Esophagus (tissue), 2 donors: ENCODE measurements around the gene FOXP1. TPM values are rescaled to one million over a fixed set of nuclear protein-coding genes. Genes with fewer than 3 reads are reported as not detected.

ENCODE experiments used
- H3K27ac ChIP-seq, 2 donors: one replicate each; pipeline ENCODE4 v1.5.1; 2013; ENCODE audit warnings: low read depth in 2 of 2, mild to moderate bottlenecking in 2 of 2, inconsistent platforms in 1 of 2, low read length in 1 of 2, moderate library complexity in 1 of 2
- H3K27me3 ChIP-seq, 2 donors: one replicate each; pipeline ENCODE4 v1.6.1; 2013; ENCODE audit warnings: low read length in 2 of 2, control low read depth in 1 of 2, mild to moderate bottlenecking in 1 of 2; ENCODE audit not compliant: insufficient read depth in 2 of 2, control insufficient read depth in 1 of 2
- H3K36me3 ChIP-seq, 2 donors: one replicate each; pipeline ENCODE4 v1.6.1; 2013; ENCODE audit warnings: low read length in 1 of 2; ENCODE audit not compliant: control insufficient read depth in 2 of 2, insufficient read depth in 2 of 2
- H3K4me1 ChIP-seq, 2 donors: one replicate each; pipeline ENCODE4 v1.6.1; 2013; ENCODE audit warnings: low read length in 1 of 2; ENCODE audit not compliant: control insufficient read depth in 2 of 2, insufficient read depth in 2 of 2
- H3K4me3 ChIP-seq, 2 donors: one replicate each; pipeline ENCODE4 v1.5.1; 2013; ENCODE audit warnings: low read length in 2 of 2, mild to moderate bottlenecking in 2 of 2, low read depth in 1 of 2, moderate library complexity in 1 of 2
- H3K9me3 ChIP-seq, 2 donors: one replicate each; pipeline ENCODE4 v1.6.1; 2013; ENCODE audit warnings: mild to moderate bottlenecking in 2 of 2, low read depth in 1 of 2, low read length in 1 of 2, moderate library complexity in 1 of 2; ENCODE audit not compliant: control insufficient read depth in 2 of 2, insufficient read depth in 1 of 2
- WGBS, 2 donors: extraction: QIAGEN DNeasy Blood & Tissue Kit; methylation state at CpG; one replicate each; pipeline ENCODE4 v1.1.7; 2013; 5-methylcytosine and 5-hydroxymethylcytosine counted together
- polyA plus RNA-seq, 2 donors: library from polyadenylated mRNA; stranded (reverse); fragments of 200-250 nt; gene quantifications; one replicate each; pipeline ENCODE4 v1.2.3, GENCODE V29; 2013
- donor health status: healthy with polysubstance abuse.
- donor health status: Bipolar disorder and iron deficiency.

The FOXP1 gene
- polyA plus RNA-seq, 2 donors = 10.7 to 20.4 TPM

DNA sequence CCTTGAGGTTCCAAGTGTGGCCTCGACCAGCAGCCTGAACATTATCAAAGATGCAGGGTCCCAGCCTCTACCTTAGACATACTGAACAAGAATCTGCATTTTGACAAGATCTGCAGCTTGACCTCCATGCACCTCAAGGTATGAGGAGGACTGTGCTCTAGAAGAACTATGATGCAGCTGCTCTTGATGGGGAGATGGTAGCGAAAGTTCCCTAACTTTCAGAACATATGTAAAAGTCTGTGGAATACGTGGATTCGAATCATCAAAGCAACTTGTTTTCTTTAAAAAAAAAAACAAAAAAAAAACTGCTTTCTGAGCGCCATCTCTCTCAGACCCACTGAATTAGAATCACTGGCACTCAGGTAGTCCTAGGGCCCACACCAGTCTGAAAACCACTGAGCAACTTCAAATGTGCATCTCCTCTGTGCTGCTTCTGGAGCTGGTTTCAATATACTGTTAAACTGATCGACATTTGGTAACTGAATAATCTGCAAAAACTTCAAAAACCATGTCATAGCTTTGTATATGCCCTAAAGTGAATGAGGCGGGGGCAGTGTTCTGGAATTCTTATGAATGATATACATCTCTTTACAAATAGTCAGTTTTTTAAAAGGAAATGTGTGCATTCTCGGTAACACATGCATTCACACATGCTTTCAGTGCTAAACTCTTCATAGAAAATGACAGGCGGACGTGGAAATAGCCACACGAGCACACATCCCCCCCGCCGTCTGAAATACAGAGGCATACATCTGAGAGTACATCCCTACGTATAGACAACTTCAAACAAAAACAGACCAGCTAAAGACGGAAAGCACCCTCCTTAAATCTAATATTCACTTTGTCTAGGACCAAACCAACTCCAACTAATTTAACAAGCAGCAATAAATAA is 128.8 kb downstream of the FOXP1 start:
- Histone ChIP-seq H3K4me3 (no peak overlapping the region), H3K36me3 (no peaks in the 10 kb centered on the region), H3K27ac (no peak overlapping the region), H3K9me3 (no peaks in the 10 kb centered on the region), H3K27me3 (no peaks in the 10 kb centered on the region), H3K4me1 (no peaks in the 10 kb centered on the region)
- 81 to 87% methylated on average over 15 of the region's 15 CpGs for WGBS, 2 donors

DNA sequence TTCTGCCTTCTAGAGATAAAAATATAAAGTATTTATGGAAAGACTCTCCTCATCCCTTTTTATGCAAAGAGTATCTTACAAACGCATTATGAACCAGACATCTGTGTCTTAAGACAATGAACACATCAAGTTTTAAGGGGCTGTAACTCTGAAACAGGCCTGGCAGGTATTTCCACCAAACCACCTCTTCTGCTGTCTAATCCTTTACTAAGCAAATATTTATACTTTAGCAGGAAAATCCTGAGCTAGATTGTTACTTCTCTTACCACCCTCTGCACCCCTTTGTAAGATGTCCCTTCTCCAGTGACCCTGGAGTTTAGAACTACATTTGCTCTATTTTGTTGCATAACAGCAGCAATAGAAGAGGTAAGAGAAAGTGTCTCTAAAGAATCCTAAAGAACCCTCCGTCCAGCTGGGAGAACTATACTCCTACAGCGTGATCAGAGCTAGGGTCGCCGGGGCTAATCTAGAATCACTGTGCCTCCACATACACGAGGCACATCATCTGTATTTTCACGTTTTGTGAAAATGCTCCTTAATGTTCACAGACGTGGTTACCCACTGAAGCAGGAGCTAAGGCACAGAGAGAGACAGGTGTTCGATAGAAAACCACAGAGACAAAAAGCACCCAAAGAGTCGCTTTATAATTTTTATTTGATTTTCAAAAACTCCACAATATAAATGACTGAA is 129.6 kb downstream of the FOXP1 start:
- WGBS, 2 donors = 73 to 78% methylated on average over 10 of the region's 10 CpGs

DNA sequence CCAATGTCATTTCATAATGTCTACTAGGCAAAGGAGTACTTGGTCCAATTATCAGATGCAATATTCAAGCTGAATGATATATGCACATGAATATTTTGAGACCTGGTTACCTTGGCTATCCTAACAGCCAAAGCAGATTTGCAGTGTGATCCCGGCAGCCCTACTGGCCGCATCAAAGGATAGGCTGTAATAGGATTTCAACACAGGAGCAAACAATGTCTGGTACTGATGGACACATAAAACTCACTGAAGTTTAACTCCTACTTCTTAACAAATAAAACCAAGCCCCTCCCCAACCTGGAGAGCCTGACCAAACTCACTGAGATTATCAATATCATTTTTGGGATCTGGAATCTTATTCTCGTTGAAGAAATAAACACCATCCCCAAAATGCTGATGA is 130.2 kb downstream of the FOXP1 start:
- Histone ChIP-seq H3K4me1 (no peaks in the 10 kb centered on the region), H3K36me3 (no peaks in the 10 kb centered on the region), H3K4me3 (no peak overlapping the region), H3K9me3 (no peaks in the 10 kb centered on the region), H3K27ac (no peak overlapping the region), H3K27me3 (no peaks in the 10 kb centered on the region)
- WGBS, 2 donors = 78 to 83% methylated on average over 3 of the region's 3 CpGs

More for the DNA sequence above, 129.6 kb downstream of the FOXP1 start:
- no peaks in the 10 kb centered on the region for H3K27me3 ChIP-seq
- H3K27ac ChIP-seq = no peak overlapping the region
- no peaks in the 10 kb centered on the region for H3K36me3 ChIP-seq
- H3K4me1 ChIP-seq = no peaks in the 10 kb centered on the region
- H3K4me3 ChIP-seq = no peak overlapping the region
- H3K9me3 ChIP-seq = no peaks in the 10 kb centered on the region

DNA sequence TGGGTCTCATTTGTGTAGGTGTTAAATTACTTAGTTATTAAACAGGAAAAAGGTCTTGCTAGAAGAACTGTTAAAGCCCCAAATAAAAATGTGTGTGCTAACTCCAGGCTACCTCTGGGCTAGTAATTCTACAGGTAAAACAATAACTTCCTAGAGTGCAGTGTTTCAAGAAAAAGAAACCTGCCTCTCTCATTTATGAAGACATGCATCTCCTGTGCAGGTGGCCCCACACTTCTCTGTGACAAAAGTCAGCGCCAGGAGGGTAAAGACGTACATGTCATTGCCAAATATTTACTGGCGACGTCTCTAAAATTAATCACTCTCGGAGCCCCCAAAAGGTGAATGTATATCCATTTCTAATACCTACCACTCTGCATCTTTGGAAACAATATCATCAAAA is 131.7 kb downstream of the FOXP1 start:
- Histone ChIP-seq H3K9me3 (no peaks in the 10 kb centered on the region), H3K36me3 (no peaks in the 10 kb centered on the region), H3K27me3 (no peaks in the 10 kb centered on the region), H3K27ac (no peak overlapping the region), H3K4me1 (peaks cover 0 to 4% of the 10 kb centered on the region in 2 donors), H3K4me3 (no peak overlapping the region)
- 85 to 92% methylated on average over 5 of the region's 5 CpGs for WGBS, 2 donors

DNA sequence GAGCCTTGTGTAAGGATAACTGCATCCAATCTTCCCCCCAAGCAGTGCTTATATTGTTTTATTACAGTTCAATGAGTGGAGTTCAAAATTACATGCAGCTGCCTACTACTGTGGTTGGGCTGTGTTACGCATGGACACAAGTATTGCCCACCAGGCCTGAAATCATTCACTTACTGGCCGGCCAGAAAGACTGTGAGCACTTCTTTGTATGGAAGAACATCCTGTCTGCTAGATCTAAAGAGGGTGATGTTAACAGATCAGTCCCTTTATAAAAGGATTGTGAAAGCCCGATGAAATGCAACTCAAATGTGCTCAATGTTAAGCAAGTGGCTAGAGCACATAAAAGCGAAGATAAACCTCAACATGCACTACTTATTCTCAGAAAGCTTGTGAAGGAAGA is 132.5 kb downstream of the FOXP1 start:
- Histone ChIP-seq H3K4me1 (peaks cover 0 to 4% of the 10 kb centered on the region in 2 donors), H3K9me3 (no peaks in the 10 kb centered on the region), H3K27ac (no peak overlapping the region), H3K36me3 (no peaks in the 10 kb centered on the region), H3K4me3 (no peak overlapping the region), H3K27me3 (no peaks in the 10 kb centered on the region)
- WGBS, 2 donors = 82 to 86% methylated on average over 4 of the region's 4 CpGs

DNA sequence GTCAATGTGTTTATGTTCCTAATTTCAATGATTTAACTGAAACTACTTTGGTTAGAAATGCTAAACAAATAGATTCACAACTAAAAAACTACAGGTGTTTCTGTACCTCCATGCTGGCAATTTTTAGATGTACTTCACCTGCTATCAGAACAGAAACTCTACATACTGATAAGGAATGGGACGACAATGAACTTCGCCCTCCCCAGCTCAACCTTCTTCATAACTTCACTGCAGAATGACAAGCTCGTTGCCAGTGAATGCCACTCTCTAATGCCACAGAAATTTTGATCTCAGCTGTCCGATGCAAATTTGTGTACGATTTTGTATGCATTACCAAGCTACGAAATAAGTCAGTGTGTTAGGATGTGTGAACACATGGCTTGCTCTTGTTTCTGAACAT is 133.4 kb downstream of the FOXP1 start:
- 68 to 93% methylated on average over 6 of the region's 6 CpGs for WGBS, 2 donors
- Histone ChIP-seq H3K4me1 (peaks cover 0 to 5% of the 10 kb centered on the region in 2 donors), H3K36me3 (no peaks in the 10 kb centered on the region), H3K9me3 (no peaks in the 10 kb centered on the region), H3K27ac (no peak overlapping the region), H3K27me3 (no peaks in the 10 kb centered on the region), H3K4me3 (no peak overlapping the region)

DNA sequence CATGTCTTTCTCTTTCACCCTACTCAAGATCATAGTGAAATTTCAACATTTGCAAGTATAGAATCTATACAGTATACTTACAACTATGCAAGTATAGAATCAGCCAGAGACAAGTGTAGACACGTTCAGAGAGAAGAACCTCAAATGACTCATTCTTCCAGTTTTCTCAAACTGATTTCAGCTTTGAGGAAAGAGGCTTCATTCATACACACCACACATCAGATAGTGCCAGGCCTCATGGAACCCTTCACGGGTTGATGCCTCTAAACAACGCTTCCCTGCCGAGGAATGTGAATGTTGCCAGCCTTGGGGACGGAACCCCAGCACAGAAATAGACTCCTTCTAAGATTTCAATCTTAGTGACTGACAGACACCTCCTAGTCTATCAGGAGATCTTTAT is 135.7 kb downstream of the FOXP1 start:
- Histone ChIP-seq H3K9me3 (no peaks in the 10 kb centered on the region), H3K36me3 (no peaks in the 10 kb centered on the region), H3K4me1 (peaks cover 3 to 13% of the 10 kb centered on the region in 2 donors), H3K4me3 (no peak overlapping the region), H3K27me3 (no peaks in the 10 kb centered on the region), H3K27ac (peak overlapping the region; percentile 55 to 92)
- WGBS, 2 donors = 54 to 61% methylated on average over 5 of the region's 5 CpGs

DNA sequence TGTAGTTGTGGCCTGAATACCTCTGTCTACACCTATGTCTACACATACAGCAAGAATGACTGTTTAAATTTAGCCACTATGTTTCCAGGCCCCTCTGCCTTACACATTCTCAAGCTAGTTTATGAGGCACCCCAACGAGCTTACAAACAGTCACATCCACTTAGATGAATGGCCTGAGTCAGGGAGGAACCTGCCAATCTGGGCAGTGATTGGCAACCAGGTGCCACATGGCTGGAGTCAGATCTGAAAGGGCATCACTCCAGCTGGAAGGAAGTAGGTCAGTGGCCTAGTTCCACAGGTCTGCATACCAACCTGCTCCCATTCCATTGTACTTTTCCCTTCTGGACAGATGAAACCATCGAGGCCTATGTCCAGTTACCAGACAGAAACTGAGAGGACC is 136.3 kb downstream of the FOXP1 start:
- peaks cover 3 to 13% of the 10 kb centered on the region in 2 donors for H3K4me1 ChIP-seq
- H3K9me3 ChIP-seq = no peaks in the 10 kb centered on the region
- WGBS, 2 donors = 50 to 71% methylated on average over 2 of the region's 2 CpGs
- H3K27ac ChIP-seq = peak overlapping the region; percentile 55 to 86
- H3K27me3 ChIP-seq = no peaks in the 10 kb centered on the region
- H3K4me3 ChIP-seq = no peak overlapping the region
- H3K36me3 ChIP-seq = no peaks in the 10 kb centered on the region

DNA sequence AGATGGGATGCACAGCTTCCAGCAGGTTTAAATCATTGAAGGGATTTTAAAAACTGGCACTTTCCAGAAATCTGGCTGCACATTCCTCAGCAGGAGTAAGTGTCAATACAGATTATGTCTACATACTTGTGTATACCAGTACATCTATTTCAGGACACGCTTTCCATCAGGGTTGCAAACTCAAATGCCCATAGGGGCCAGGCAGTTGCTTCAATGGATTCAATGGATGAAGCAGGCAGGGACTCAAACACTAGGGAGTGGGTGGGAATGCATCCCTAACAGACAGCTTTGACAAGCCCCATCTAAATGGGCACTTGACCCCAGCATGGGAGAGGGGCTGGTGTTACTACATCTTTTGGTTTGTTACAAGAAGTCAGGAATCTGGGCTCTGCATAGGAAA is 136.8 kb downstream of the FOXP1 start:
- Histone ChIP-seq H3K4me3 (no peak overlapping the region), H3K4me1 (peaks cover 3 to 13% of the 10 kb centered on the region in 2 donors), H3K27ac (peak overlapping the region; percentile 52 to 57), H3K36me3 (no peaks in the 10 kb centered on the region), H3K27me3 (no peaks in the 10 kb centered on the region), H3K9me3 (no peaks in the 10 kb centered on the region)
- WGBS, 2 donors = 92% methylated on average over 1 of the region's 1 CpG
